Sigmoid colon (tissue), 7 donors: ENCODE results near the gene ADAMTS3. TPM values are rescaled to one million over a fixed set of nuclear protein-coding genes. Genes with fewer than 3 reads are reported as not detected.

Experiments used
- DNase-seq: peaks from one replicate; pipeline ENCODE4 v3.0.0-alpha.2; 2019
- H3K27ac ChIP-seq, 4 donors: fragments of 200-600 bp; sonication (generic); one replicate each; pipeline ENCODE4 v1.5.1; 2016 to 2019; ENCODE audit warnings: mild to moderate bottlenecking in 1 of 4
- H3K27me3 ChIP-seq, 3 donors: fragments of 200-600 bp; sonication (generic); one replicate each; pipeline ENCODE4 v1.5.1; 2019; ENCODE audit warnings: mild to moderate bottlenecking in 1 of 3
- H3K36me3 ChIP-seq, 4 donors: fragments of 200-600 bp; sonication (generic); one replicate each; pipeline ENCODE4 v1.5.1; 2016 to 2019
- H3K4me1 ChIP-seq, 4 donors: fragments of 200-600 bp; sonication (generic); one replicate each; pipeline ENCODE4 v1.5.1; 2017 to 2019
- H3K4me3 ChIP-seq, 4 donors: fragments of 200-600 bp; sonication (generic); one replicate each; pipeline ENCODE4 v1.5.1; 2017 to 2019; ENCODE audit warnings: mild to moderate bottlenecking in 2 of 4, moderate library complexity in 1 of 4
- H3K9me3 ChIP-seq, 4 donors: fragments of 200-600 bp in 3 of 4; sonication (generic) in 3 of 4; one replicate each; pipeline versions ENCODE4 v1.5.1 to v1.6.1; 2013 to 2019
- EP300 ChIP-seq, 4 donors: sonication (generic); formaldehyde crosslinking; IDR thresholded peaks; one replicate each; pipeline ENCODE4 v1.6.1; 2017; ENCODE audit warnings: antibody characterized with exemption in 4 of 4
- POLR2A ChIP-seq, 2 donors: fragments of 450-650 bp; IDR thresholded peaks; one replicate each; pipeline ENCODE4 v1.6.1; 2016; ENCODE audit warnings: antibody characterized with exemption in 2 of 2, mild to moderate bottlenecking in 2 of 2, moderate library complexity in 2 of 2
- POLR2AphosphoS5 ChIP-seq, 4 donors: sonication (generic); formaldehyde crosslinking; IDR thresholded peaks; one replicate each; pipeline ENCODE4 v1.6.1; 2017; ENCODE audit warnings: antibody characterized with exemption in 4 of 4
- WGBS, 2 donors: extraction: QIAGEN DNeasy Blood & Tissue Kit; methylation state at CpG; one replicate each; pipeline ENCODE4 v1.1.7; 2013; 5-methylcytosine and 5-hydroxymethylcytosine counted together
- intact Hi-C: fragments of 100-400 bp; cut with DNase I; formaldehyde crosslinking; loops from one replicate; pipeline ENCODE4 v1.15.1; 2023
- polyA plus RNA-seq, 3 donors: library from polyadenylated mRNA; stranded (reverse); fragments of 200-250 nt; gene quantifications; one replicate each; pipeline ENCODE4 v1.2.3, GENCODE V29; 2013
- total RNA-seq, 4 donors: library from RNA; depleted of rRNA; stranded (reverse); fragments of >200 nt; gene quantifications; one replicate each; pipeline ENCODE4 v1.1.0, GENCODE V29; 2016
- TF ChIP-seq, protein P1 (sequence below), 4 experiments: fragments of 450-650 bp in 3 of 4; fragments of 200-600 bp in 1 of 4; IDR thresholded peaks; one replicate each; pipeline ENCODE4 v1.5.1; 2016 to 2019; ENCODE audit warnings: antibody characterized with exemption in 4 of 4, mild to moderate bottlenecking in 3 of 4, moderate library complexity in 2 of 4
- donor health status: healthy with polysubstance abuse.
- donor health status: Bipolar disorder and iron deficiency.
- donor health status: healthy.

The ADAMTS3 gene
- total and polyA plus RNA-seq, 7 donors: 0.17 to 1.9 (median 1.1) TPM; not detected in 2

GRCh38 chr4:72319601-72320021, 249.4 kb downstream of the ADAMTS3 start:
- no peaks in the 10 kb centered on the region for H3K9me3 ChIP-seq
- no peak overlapping the region for H3K4me3 ChIP-seq
- no peak for DNase-seq
- intact Hi-C loops: no loop called here
- H3K4me1 ChIP-seq: peaks cover 0 to 25% (median 21%) of the 10 kb centered on the region in 4 donors
- TF ChIP-seq POLR2AphosphoS5 (IDR thresholded peaks at IDR 0.05) (no peak), POLR2A (IDR thresholded peaks at IDR 0.05) (no peak), EP300 (IDR thresholded peaks at IDR 0.05) (no peak)
- TF ChIP-seq, protein P1, sequence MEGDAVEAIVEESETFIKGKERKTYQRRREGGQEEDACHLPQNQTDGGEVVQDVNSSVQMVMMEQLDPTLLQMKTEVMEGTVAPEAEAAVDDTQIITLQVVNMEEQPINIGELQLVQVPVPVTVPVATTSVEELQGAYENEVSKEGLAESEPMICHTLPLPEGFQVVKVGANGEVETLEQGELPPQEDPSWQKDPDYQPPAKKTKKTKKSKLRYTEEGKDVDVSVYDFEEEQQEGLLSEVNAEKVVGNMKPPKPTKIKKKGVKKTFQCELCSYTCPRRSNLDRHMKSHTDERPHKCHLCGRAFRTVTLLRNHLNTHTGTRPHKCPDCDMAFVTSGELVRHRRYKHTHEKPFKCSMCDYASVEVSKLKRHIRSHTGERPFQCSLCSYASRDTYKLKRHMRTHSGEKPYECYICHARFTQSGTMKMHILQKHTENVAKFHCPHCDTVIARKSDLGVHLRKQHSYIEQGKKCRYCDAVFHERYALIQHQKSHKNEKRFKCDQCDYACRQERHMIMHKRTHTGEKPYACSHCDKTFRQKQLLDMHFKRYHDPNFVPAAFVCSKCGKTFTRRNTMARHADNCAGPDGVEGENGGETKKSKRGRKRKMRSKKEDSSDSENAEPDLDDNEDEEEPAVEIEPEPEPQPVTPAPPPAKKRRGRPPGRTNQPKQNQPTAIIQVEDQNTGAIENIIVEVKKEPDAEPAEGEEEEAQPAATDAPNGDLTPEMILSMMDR (IDR thresholded peaks at IDR 0.05): no peak
- no peaks in the 10 kb centered on the region for H3K27me3 ChIP-seq
- WGBS, 2 donors: 20 to 65% methylated on average over 4 of the region's 4 CpGs
- no peak overlapping the region for H3K27ac ChIP-seq
- H3K36me3 ChIP-seq: no peaks in the 10 kb centered on the region

- intact Hi-C loops: no loop called here
- 63 to 81% methylated on average over 7 of the region's 7 CpGs for WGBS, 2 donors
Measured at GRCh38 chr4:72318421-72319170, 250.4 kb downstream of the ADAMTS3 start.

GRCh38 chr4:72314869-72315268, 254.2 kb downstream of the ADAMTS3 start:
- Histone ChIP-seq H3K27ac (no peak overlapping the region), H3K9me3 (no peaks in the 10 kb centered on the region), H3K27me3 (no peaks in the 10 kb centered on the region), H3K4me1 (peaks cover 0 to 43% (median 34%) of the 10 kb centered on the region in 4 donors), H3K36me3 (no peaks in the 10 kb centered on the region), H3K4me3 (no peak overlapping the region)
- intact Hi-C loops: no loop called here
- no peak for TF ChIP-seq EP300 (IDR thresholded peaks at IDR 0.05)
- TF ChIP-seq, protein P1 (IDR thresholded peaks at IDR 0.05): no peak
- TF ChIP-seq POLR2AphosphoS5 (IDR thresholded peaks at IDR 0.05): no peak
- TF ChIP-seq POLR2A (IDR thresholded peaks at IDR 0.05): no peak
- no peak for DNase-seq

More at GRCh38 chr4:72318421-72319170, 250.4 kb downstream of the ADAMTS3 start:
- H3K4me3 ChIP-seq: no peak overlapping the region
- TF ChIP-seq POLR2AphosphoS5 (IDR thresholded peaks at IDR 0.05): no peak
- TF ChIP-seq EP300 (IDR thresholded peaks at IDR 0.05): no peak
- TF ChIP-seq, protein P1 (IDR thresholded peaks at IDR 0.05): no peak
- TF ChIP-seq POLR2A (IDR thresholded peaks at IDR 0.05): no peak
- DNase-seq: no peak
- H3K9me3 ChIP-seq: no peaks in the 10 kb centered on the region
- H3K27me3 ChIP-seq: no peaks in the 10 kb centered on the region
- H3K36me3 ChIP-seq: no peaks in the 10 kb centered on the region
- no peak overlapping the region for H3K27ac ChIP-seq
- peaks cover 0 to 31% (median 25%) of the 10 kb centered on the region in 4 donors for H3K4me1 ChIP-seq

GRCh38 chr4:72313121-72313520, 255.9 kb downstream of the ADAMTS3 start:
- WGBS, 2 donors: 78 to 90% methylated on average over 5 of the region's 5 CpGs

More at GRCh38 chr4:72313121-72313520, 255.9 kb downstream of the ADAMTS3 start:
- Histone ChIP-seq H3K27ac (peak overlapping the region in 3 of 4 donors; percentile 65 to 76 (median 75)), H3K36me3 (no peaks in the 10 kb centered on the region), H3K4me3 (no peak overlapping the region), H3K9me3 (no peaks in the 10 kb centered on the region), H3K27me3 (no peaks in the 10 kb centered on the region), H3K4me1 (peaks cover 0 to 36% (median 26%) of the 10 kb centered on the region in 4 donors)
- no peak for TF ChIP-seq POLR2AphosphoS5 (IDR thresholded peaks at IDR 0.05)
- no peak for TF ChIP-seq EP300 (IDR thresholded peaks at IDR 0.05)
- no peak for TF ChIP-seq POLR2A (IDR thresholded peaks at IDR 0.05)
- TF ChIP-seq, protein P1 (IDR thresholded peaks at IDR 0.05): no peak
- intact Hi-C loops: no loop called here
- no peak for DNase-seq
